ENCODE data around the gene WDFY3.

- TF ChIP-seq SMC3 (IDR thresholded peaks at IDR 0.05; ENCODE audit: low read depth, low read length) (no peak), BHLHE40 (IDR thresholded peaks at IDR 0.05; ENCODE audit: low read depth, low read length) (no peak), POLR2A (IDR thresholded peaks at IDR 0.05; ENCODE audit: low read depth, low read length) (no peak), CHD1 (IDR thresholded peaks at IDR 0.05; ENCODE audit: low read depth, low read length) (no peak), MXI1 (IDR thresholded peaks at IDR 0.05; ENCODE audit: borderline replicate concordance, low read depth, low read length) (no peak), NFE2L2 (IDR thresholded peaks at IDR 0.05; ENCODE audit: low read depth, low read length) (no peak), MAFK (IDR thresholded peaks at IDR 0.05; ENCODE audit: low read depth, low read length) (peak; percentile 96), RAD21 (IDR thresholded peaks at IDR 0.05; ENCODE audit: low read length) (no peak), RCOR1 (IDR thresholded peaks at IDR 0.05; ENCODE audit: insufficient replicate concordance, low read length) (no peak)
- TF ChIP-seq, protein P1, sequence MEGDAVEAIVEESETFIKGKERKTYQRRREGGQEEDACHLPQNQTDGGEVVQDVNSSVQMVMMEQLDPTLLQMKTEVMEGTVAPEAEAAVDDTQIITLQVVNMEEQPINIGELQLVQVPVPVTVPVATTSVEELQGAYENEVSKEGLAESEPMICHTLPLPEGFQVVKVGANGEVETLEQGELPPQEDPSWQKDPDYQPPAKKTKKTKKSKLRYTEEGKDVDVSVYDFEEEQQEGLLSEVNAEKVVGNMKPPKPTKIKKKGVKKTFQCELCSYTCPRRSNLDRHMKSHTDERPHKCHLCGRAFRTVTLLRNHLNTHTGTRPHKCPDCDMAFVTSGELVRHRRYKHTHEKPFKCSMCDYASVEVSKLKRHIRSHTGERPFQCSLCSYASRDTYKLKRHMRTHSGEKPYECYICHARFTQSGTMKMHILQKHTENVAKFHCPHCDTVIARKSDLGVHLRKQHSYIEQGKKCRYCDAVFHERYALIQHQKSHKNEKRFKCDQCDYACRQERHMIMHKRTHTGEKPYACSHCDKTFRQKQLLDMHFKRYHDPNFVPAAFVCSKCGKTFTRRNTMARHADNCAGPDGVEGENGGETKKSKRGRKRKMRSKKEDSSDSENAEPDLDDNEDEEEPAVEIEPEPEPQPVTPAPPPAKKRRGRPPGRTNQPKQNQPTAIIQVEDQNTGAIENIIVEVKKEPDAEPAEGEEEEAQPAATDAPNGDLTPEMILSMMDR (conservative IDR thresholded peaks at IDR 0.05; ENCODE audit: low read depth, low read length): no peak
- TF ChIP-seq, protein P2, sequence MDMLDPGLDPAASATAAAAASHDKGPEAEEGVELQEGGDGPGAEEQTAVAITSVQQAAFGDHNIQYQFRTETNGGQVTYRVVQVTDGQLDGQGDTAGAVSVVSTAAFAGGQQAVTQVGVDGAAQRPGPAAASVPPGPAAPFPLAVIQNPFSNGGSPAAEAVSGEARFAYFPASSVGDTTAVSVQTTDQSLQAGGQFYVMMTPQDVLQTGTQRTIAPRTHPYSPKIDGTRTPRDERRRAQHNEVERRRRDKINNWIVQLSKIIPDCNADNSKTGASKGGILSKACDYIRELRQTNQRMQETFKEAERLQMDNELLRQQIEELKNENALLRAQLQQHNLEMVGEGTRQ (IDR thresholded peaks at IDR 0.05; ENCODE audit: low read depth, low read length): no peak
These were observed 119.5 kb downstream of the WDFY3 start for GRCh38 chr4:84846985-84847384.
